ENCODE measurements around the gene ATP8A2.

The ATP8A2 gene

DNA sequence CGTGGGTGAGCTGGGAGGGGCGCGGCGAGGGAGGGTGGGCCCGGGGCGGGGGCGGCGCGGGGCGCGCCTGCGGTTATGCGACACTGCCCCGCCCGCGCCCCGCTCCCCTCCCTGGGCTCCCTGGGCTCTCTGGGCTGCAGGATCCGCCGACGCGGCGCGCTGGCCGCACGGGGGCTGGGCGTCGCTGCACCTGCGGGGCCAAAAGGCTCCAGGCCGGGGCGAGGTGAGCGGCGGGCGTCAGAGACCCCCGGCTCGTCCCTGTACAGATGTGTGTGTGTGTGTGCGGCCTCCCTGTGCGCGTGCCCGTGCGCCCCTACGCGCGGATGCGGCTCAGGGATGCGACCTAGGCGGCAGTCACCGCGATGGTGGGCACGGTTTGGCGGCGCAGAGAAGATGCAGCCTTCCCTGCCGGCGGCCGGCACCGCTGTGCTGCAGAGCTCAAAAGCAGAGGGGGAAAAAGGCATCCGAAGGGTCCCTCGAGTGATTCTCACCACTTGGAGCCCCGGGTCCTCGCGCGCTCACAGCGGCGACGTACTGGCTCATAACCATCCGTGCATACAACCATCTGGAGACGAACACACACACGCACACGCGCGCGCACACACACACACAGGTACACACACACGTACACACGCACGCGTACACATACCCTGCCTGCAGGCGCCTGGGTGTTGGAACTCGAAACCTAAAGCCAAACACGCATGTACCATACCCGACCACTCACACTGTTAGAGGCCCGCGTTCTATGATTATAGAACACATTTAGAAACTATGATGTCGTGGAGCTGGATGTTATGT, 709 bp downstream of the ATP8A2 start:
- TF ChIP-seq TAF1 (IDR thresholded peaks at IDR 0.05; ENCODE audit: borderline replicate concordance, insufficient read depth, low read length) (no peak), FOXP2 (optimal IDR thresholded peaks at IDR 0.05; ENCODE audit: borderline replicate concordance, extremely low read depth, extremely low read length, insufficient read depth) (no peak), SIN3A (IDR thresholded peaks at IDR 0.05; ENCODE audit: borderline replicate concordance, insufficient read depth, low read length) (no peak), POLR2AphosphoS5 (IDR thresholded peaks at IDR 0.05; ENCODE audit: low read depth, low read length) (no peak)
- TF ChIP-seq, protein P1, sequence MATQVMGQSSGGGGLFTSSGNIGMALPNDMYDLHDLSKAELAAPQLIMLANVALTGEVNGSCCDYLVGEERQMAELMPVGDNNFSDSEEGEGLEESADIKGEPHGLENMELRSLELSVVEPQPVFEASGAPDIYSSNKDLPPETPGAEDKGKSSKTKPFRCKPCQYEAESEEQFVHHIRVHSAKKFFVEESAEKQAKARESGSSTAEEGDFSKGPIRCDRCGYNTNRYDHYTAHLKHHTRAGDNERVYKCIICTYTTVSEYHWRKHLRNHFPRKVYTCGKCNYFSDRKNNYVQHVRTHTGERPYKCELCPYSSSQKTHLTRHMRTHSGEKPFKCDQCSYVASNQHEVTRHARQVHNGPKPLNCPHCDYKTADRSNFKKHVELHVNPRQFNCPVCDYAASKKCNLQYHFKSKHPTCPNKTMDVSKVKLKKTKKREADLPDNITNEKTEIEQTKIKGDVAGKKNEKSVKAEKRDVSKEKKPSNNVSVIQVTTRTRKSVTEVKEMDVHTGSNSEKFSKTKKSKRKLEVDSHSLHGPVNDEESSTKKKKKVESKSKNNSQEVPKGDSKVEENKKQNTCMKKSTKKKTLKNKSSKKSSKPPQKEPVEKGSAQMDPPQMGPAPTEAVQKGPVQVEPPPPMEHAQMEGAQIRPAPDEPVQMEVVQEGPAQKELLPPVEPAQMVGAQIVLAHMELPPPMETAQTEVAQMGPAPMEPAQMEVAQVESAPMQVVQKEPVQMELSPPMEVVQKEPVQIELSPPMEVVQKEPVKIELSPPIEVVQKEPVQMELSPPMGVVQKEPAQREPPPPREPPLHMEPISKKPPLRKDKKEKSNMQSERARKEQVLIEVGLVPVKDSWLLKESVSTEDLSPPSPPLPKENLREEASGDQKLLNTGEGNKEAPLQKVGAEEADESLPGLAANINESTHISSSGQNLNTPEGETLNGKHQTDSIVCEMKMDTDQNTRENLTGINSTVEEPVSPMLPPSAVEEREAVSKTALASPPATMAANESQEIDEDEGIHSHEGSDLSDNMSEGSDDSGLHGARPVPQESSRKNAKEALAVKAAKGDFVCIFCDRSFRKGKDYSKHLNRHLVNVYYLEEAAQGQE (IDR thresholded peaks at IDR 0.05; ENCODE audit: insufficient read depth in 1 of 2, low read depth in 2 of 2, low read length in 2 of 2) = no peak

- TF ChIP-seq POLR2AphosphoS5 (IDR thresholded peaks at IDR 0.05; ENCODE audit: low read depth, low read length) (no peak), SIN3A (IDR thresholded peaks at IDR 0.05; ENCODE audit: borderline replicate concordance, insufficient read depth, low read length) (no peak), FOXP2 (optimal IDR thresholded peaks at IDR 0.05; ENCODE audit: borderline replicate concordance, extremely low read depth, extremely low read length, insufficient read depth) (no peak), TAF1 (IDR thresholded peaks at IDR 0.05; ENCODE audit: borderline replicate concordance, insufficient read depth, low read length) (no peak)
- TF ChIP-seq, protein P1 (IDR thresholded peaks at IDR 0.05; ENCODE audit: insufficient read depth in 1 of 2, low read depth in 2 of 2, low read length in 2 of 2) = no peak
Observed at GRCh38 chr13:25375727-25376358, 4.1 kb downstream of the ATP8A2 start.

GRCh38 chr13:25377244-25377962, 5.6 kb downstream of the ATP8A2 start:
- TF ChIP-seq POLR2AphosphoS5 (IDR thresholded peaks at IDR 0.05; ENCODE audit: low read depth, low read length) (no peak), FOXP2 (optimal IDR thresholded peaks at IDR 0.05; ENCODE audit: borderline replicate concordance, extremely low read depth, extremely low read length, insufficient read depth) (no peak), TAF1 (IDR thresholded peaks at IDR 0.05; ENCODE audit: borderline replicate concordance, insufficient read depth, low read length) (no peak), SIN3A (IDR thresholded peaks at IDR 0.05; ENCODE audit: borderline replicate concordance, insufficient read depth, low read length) (no peak)
- TF ChIP-seq, protein P1 (IDR thresholded peaks at IDR 0.05; ENCODE audit: insufficient read depth in 1 of 2, low read depth in 2 of 2, low read length in 2 of 2) = no peak

DNA sequence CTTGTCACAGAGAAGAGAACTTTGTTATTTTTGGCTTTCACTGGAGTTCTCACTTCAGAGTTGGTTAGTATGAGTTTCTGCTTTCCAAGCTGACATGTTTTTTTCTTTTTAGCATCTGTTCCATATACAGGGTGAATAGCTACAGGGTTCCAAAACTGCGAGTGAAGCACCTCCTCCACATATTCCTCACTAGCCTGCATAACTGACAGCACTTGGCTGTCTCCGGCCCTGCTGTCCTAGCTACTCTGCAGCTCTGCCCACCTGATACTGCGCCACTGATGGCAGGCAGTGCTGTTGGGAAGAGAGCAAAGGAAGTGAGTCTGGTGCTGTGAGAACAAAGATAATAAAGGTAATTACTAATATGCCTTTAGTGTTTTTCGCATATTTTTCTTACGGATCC, 6.8 kb downstream of the ATP8A2 start:
- TF ChIP-seq, protein P1 (IDR thresholded peaks at IDR 0.05; ENCODE audit: insufficient read depth in 1 of 2, low read depth in 2 of 2, low read length in 2 of 2) = no peak
- TF ChIP-seq POLR2AphosphoS5 (IDR thresholded peaks at IDR 0.05; ENCODE audit: low read depth, low read length) = no peak
- no peak for TF ChIP-seq FOXP2 (optimal IDR thresholded peaks at IDR 0.05; ENCODE audit: borderline replicate concordance, extremely low read depth, extremely low read length, insufficient read depth)
- TF ChIP-seq TAF1 (IDR thresholded peaks at IDR 0.05; ENCODE audit: borderline replicate concordance, insufficient read depth, low read length) = no peak
- no peak for TF ChIP-seq SIN3A (IDR thresholded peaks at IDR 0.05; ENCODE audit: borderline replicate concordance, insufficient read depth, low read length)

All from PFSK-1 (cell line).